Measurements from ENCODE around the gene TGFA. TPM values are rescaled to one million over a fixed set of nuclear protein-coding genes. Genes with fewer than 3 reads are reported as not detected.

Gene TGFA
- total and polyA plus RNA-seq, 4 donors: 1.1 to 2.9 (median 1.7) TPM

GRCh38 chr2:70532244-70532935 is 21.2 kb downstream of the TGFA start:
- Histone ChIP-seq H3K9me3 (ENCODE audit: control insufficient read depth in 4 of 4, low read length in 3 of 4) (no peaks in the 10 kb centered on the region), H3K4me3 (ENCODE audit: low read depth in 1 of 3, low read length in 3 of 3) (no peak overlapping the region), H3K27me3 (ENCODE audit: control insufficient read depth in 4 of 4, insufficient read depth in 4 of 4, low read length in 3 of 4) (no peaks in the 10 kb centered on the region), H3K27ac (ENCODE audit: low read depth in 1 of 2, low read length in 2 of 2) (no peak overlapping the region), H3K9ac (ENCODE audit: low read depth in 1 of 2, low read length in 2 of 2) (no peak overlapping the region), H3K36me3 (ENCODE audit: control insufficient read depth in 4 of 4, insufficient read depth in 3 of 4, low read depth in 1 of 4, low read length in 3 of 4) (no peaks in the 10 kb centered on the region), H3K4me1 (ENCODE audit: control insufficient read depth in 4 of 4, insufficient read depth in 4 of 4, low read length in 3 of 4) (no peaks in the 10 kb centered on the region)
- TF ChIP-seq HNF4G (IDR thresholded peaks at IDR 0.05): no peak
- no peak for TF ChIP-seq FOXA2 (IDR thresholded peaks at IDR 0.05)
- no peak for TF ChIP-seq HNF4A (conservative IDR thresholded peaks at IDR 0.05)
- no peak for TF ChIP-seq TAF1 (conservative IDR thresholded peaks at IDR 0.05)
- no peak for TF ChIP-seq YY1 (IDR thresholded peaks at IDR 0.05)
- TF ChIP-seq MAX (IDR thresholded peaks at IDR 0.05): no peak
- no peak for TF ChIP-seq RXRA (IDR thresholded peaks at IDR 0.05)
- no peak for TF ChIP-seq FOXA1 (IDR thresholded peaks at IDR 0.05)
- TF ChIP-seq, protein P1, sequence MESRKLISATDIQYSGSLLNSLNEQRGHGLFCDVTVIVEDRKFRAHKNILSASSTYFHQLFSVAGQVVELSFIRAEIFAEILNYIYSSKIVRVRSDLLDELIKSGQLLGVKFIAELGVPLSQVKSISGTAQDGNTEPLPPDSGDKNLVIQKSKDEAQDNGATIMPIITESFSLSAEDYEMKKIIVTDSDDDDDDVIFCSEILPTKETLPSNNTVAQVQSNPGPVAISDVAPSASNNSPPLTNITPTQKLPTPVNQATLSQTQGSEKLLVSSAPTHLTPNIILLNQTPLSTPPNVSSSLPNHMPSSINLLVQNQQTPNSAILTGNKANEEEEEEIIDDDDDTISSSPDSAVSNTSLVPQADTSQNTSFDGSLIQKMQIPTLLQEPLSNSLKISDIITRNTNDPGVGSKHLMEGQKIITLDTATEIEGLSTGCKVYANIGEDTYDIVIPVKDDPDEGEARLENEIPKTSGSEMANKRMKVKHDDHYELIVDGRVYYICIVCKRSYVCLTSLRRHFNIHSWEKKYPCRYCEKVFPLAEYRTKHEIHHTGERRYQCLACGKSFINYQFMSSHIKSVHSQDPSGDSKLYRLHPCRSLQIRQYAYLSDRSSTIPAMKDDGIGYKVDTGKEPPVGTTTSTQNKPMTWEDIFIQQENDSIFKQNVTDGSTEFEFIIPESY (IDR thresholded peaks at IDR 0.05): no peak
- TF ChIP-seq SP1 (IDR thresholded peaks at IDR 0.05): no peak
- DNase-seq (ENCODE audit: low spot score): no peak
- 87% methylated on average over 7 of the region's 7 CpGs for WGBS

DNA sequence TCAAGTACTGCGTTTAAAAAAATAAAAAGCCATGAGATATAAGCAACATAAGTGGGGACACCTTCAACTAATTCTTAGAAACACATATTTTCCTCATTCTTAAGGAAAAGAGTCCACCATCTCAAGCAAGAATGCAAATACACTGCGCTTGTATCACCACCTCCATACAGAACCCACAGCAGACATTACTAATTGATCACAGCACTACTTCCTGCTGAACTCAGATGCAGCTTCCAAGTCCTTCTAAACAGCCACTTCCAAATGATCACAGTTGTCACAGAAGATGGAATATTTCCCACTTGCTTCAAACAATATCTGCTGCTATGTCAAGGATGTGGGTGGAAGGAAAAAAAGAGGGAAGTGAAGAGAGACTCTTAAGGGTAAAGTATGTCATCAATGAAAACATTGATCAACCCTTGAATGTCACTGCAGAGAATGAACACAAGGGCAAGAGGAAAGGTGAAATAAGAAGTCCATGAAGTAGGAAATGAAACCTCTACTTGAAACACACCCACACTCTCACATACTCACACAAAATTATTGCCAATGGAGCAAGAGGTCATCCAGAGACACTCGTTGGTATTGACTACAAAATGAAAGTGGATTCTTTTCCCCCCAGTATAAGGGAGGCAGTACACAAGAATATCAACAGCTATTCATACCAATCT is 22.1 kb downstream of the TGFA start:
- no peak overlapping the region for H3K4me3 ChIP-seq (ENCODE audit: low read depth in 1 of 3, low read length in 3 of 3)
- H3K27ac ChIP-seq (ENCODE audit: low read depth in 1 of 2, low read length in 2 of 2): no peak overlapping the region
- H3K27me3 ChIP-seq (ENCODE audit: control insufficient read depth in 4 of 4, insufficient read depth in 4 of 4, low read length in 3 of 4): no peaks in the 10 kb centered on the region
- DNase-seq (ENCODE audit: low spot score): no peak
- 69% methylated on average over 3 of the region's 3 CpGs for WGBS
- TF ChIP-seq EGR1 (IDR thresholded peaks at IDR 0.05; ENCODE audit: low read depth in 2 of 2): no peak
- no peak for TF ChIP-seq RAD21 (IDR thresholded peaks at IDR 0.05)
- no peak for TF ChIP-seq MAX (IDR thresholded peaks at IDR 0.05)
- H3K9me3 ChIP-seq (ENCODE audit: control insufficient read depth in 4 of 4, low read length in 3 of 4): no peaks in the 10 kb centered on the region
- no peaks in the 10 kb centered on the region for H3K36me3 ChIP-seq (ENCODE audit: control insufficient read depth in 4 of 4, insufficient read depth in 3 of 4, low read depth in 1 of 4, low read length in 3 of 4)
- no peaks in the 10 kb centered on the region for H3K4me1 ChIP-seq (ENCODE audit: control insufficient read depth in 4 of 4, insufficient read depth in 4 of 4, low read length in 3 of 4)
- no peak overlapping the region for H3K9ac ChIP-seq (ENCODE audit: low read depth in 1 of 2, low read length in 2 of 2)

GRCh38 chr2:70529610-70530009 is 24.0 kb downstream of the TGFA start:
- Histone ChIP-seq H3K4me1 (ENCODE audit: control insufficient read depth in 4 of 4, insufficient read depth in 4 of 4, low read length in 3 of 4) (no peaks in the 10 kb centered on the region), H3K4me3 (ENCODE audit: low read depth in 1 of 3, low read length in 3 of 3) (no peak overlapping the region), H3K27ac (ENCODE audit: low read depth in 1 of 2, low read length in 2 of 2) (no peak overlapping the region), H3K27me3 (ENCODE audit: control insufficient read depth in 4 of 4, insufficient read depth in 4 of 4, low read length in 3 of 4) (no peaks in the 10 kb centered on the region), H3K9ac (ENCODE audit: low read depth in 1 of 2, low read length in 2 of 2) (no peak overlapping the region), H3K36me3 (ENCODE audit: control insufficient read depth in 4 of 4, insufficient read depth in 3 of 4, low read depth in 1 of 4, low read length in 3 of 4) (no peaks in the 10 kb centered on the region), H3K9me3 (ENCODE audit: control insufficient read depth in 4 of 4, low read length in 3 of 4) (no peaks in the 10 kb centered on the region)
- TF ChIP-seq RXRA (IDR thresholded peaks at IDR 0.05) (peak in 1 of 2 donors; percentile 18), SP1 (IDR thresholded peaks at IDR 0.05) (no peak)
- WGBS: 93% methylated on average over 2 of the region's 2 CpGs
- no peak for DNase-seq (ENCODE audit: low spot score)

All from liver (tissue), 9 donors.